LoVo (cell line): ENCODE results near the gene ZSWIM6.

Experiments used
- DNase-seq: peaks from one replicate; pipeline ENCODE4 v3.0.0-alpha.2; 2016; ENCODE audit warnings: low spot score

Gene ZSWIM6

GRCh38 chr5:61307191-61307590 is 24.9 kb upstream of the ZSWIM6 start:
- no peak for DNase-seq

GRCh38 chr5:61307611-61308010 is 24.4 kb upstream of the ZSWIM6 start:
- no peak for DNase-seq

GRCh38 chr5:61308712-61309111 is 23.3 kb upstream of the ZSWIM6 start:
- no peak for DNase-seq

- no peak for DNase-seq
These were observed 22.9 kb upstream of the ZSWIM6 start for GRCh38 chr5:61309115-61309514.

- no peak for DNase-seq
These were observed 20.9 kb upstream of the ZSWIM6 start for GRCh38 chr5:61311056-61311610.

GRCh38 chr5:61311836-61312808 is 19.9 kb upstream of the ZSWIM6 start:
- peak; percentile 54 for DNase-seq

GRCh38 chr5:61313960-61314681 is 17.9 kb upstream of the ZSWIM6 start:
- DNase-seq: peak; percentile 35

- DNase-seq: no peak
These were observed 13.7 kb upstream of the ZSWIM6 start for GRCh38 chr5:61318376-61318775.

- DNase-seq: no peak
These were observed 12.5 kb upstream of the ZSWIM6 start for GRCh38 chr5:61319388-61320146.

- no peak for DNase-seq
These were observed 11.2 kb upstream of the ZSWIM6 start for GRCh38 chr5:61320860-61321259.

- no peak for DNase-seq
These were observed 10.4 kb upstream of the ZSWIM6 start for GRCh38 chr5:61321669-61322068.

- DNase-seq: no peak
These were observed 9.0 kb upstream of the ZSWIM6 start for GRCh38 chr5:61322738-61323725.

- DNase-seq: no peak
These were observed 4.0 kb upstream of the ZSWIM6 start for GRCh38 chr5:61327760-61328753.

- no peak for DNase-seq
These were observed 3.1 kb upstream of the ZSWIM6 start for GRCh38 chr5:61328791-61329549.

- no peak for DNase-seq
These were observed 2.4 kb upstream of the ZSWIM6 start for GRCh38 chr5:61329550-61330128.

GRCh38 chr5:61330341-61330844 is 1.7 kb upstream of the ZSWIM6 start:
- peak; percentile 51 for DNase-seq

- DNase-seq: peak; percentile 85
These were observed 1.1 kb upstream of the ZSWIM6 start for GRCh38 chr5:61330845-61331406.

GRCh38 chr5:61332358-61332749 is 296 bp downstream of the ZSWIM6 start:
- DNase-seq: no peak
